Mammary epithelial cell (primary cell): ENCODE data around the gene TNKS1BP1.

Experiments used
- CTCF ChIP-seq, 2 donors: IDR thresholded peaks in 1 of 2; conservative IDR thresholded peaks in 1 of 2; 2 replicates each; pipeline ENCODE4 v1.5.1; 2011 to 2012; ENCODE audit warnings: inconsistent platforms in 2 of 2, low read length in 2 of 2, mild to moderate bottlenecking in 2 of 2, control low read depth in 1 of 2, low read depth in 1 of 2; ENCODE audit not compliant: insufficient read depth in 1 of 2; ENCODE audit errors: extremely low read depth in 1 of 2
- EZH2 ChIP-seq: IDR thresholded peaks from 2 replicates; pipeline ENCODE4 v1.6.1; 2012; ENCODE audit warnings: low read length, inconsistent platforms, borderline replicate concordance

DNA sequence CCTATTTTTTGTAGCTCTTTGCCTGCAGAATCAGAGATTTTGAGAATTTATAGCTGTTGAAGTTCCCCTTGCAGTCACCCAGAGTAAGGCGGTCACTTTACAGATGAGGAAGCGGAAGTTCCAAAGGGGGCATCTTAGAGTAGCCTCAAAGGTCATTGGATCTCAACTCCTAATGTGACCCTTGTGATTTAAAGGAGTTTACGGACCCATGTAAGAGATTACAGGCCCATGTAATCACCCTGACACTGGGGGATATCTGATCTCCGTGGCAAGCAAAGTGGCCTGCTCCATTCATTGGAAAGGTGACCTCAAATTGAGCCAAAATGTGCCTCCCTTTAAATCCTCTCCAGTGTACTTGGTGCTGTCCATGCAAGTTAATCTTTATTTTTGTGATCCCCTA, 29.1 kb upstream of the TNKS1BP1 start:
- TF ChIP-seq CTCF (conservative IDR thresholded peaks at IDR 0.05 in 1 of 2, IDR thresholded peaks at IDR 0.05 in 1 of 2; ENCODE audit: extremely low read depth in 1 of 2, insufficient read depth in 1 of 2, low read depth in 1 of 2, low read length in 2 of 2) (no peak), EZH2 (no peak)
